CD4-positive, alpha-beta memory T cell (primary cell): Measurements from ENCODE around the gene SYK. TPM values are rescaled to one million over a fixed set of nuclear protein-coding genes. Genes with fewer than 3 reads are reported as not detected.
"Not testable (repeated sequence)": the region's sequence is repeated elsewhere in the genome, so short reads cannot be mapped to it uniquely, and the experiment has no call there.

ENCODE experiments used
- CTCF ChIA-PET: fragments of 350-600 bp; sonication (Branson Sonifier 250); formaldehyde crosslinking; loops from one replicate; lab custom pipeline; 2021; ENCODE audit warnings: inconsistent platforms; ENCODE audit not compliant: partially characterized antibody; lab: Charles Lee
- POLR2A ChIA-PET: fragments of 350-600 bp; sonication (Branson Sonifier 250); formaldehyde crosslinking; loops from one replicate; lab custom pipeline; 2021; ENCODE audit not compliant: partially characterized antibody; lab: Charles Lee
- DNase-seq, 5 donors: peaks; one replicate each; pipeline versions ENCODE4 v3.0.0 to v3.0.0-alpha.2; 2020 to 2022; ENCODE audit warnings: mixed read lengths in 1 of 5
- H3K27ac ChIP-seq: one replicate; pipeline ENCODE4 v1.7.0; 2013; ENCODE audit warnings: low read depth, low read length
- H3K27me3 ChIP-seq: 2 replicates; pipeline ENCODE4 v1.7.0; 2013; ENCODE audit warnings: mild to moderate bottlenecking, low read length, moderate library complexity; ENCODE audit not compliant: insufficient read depth
- H3K36me3 ChIP-seq: 2 replicates; pipeline ENCODE4 v1.7.0; 2013; ENCODE audit warnings: mild to moderate bottlenecking, low read length, moderate library complexity; ENCODE audit not compliant: insufficient read depth
- H3K4me1 ChIP-seq: 2 replicates; pipeline ENCODE4 v1.7.0; 2013; ENCODE audit warnings: mild to moderate bottlenecking, low read length, moderate library complexity; ENCODE audit not compliant: insufficient read depth
- H3K4me3 ChIP-seq, 2 donors: one replicate each; pipeline ENCODE4 v1.7.0; 2013; ENCODE audit warnings: low read length in 2 of 2, mild to moderate bottlenecking in 1 of 2
- H3K9me3 ChIP-seq, 2 donors: one replicate each; pipeline ENCODE4 v1.7.0; 2013; ENCODE audit warnings: low read length in 2 of 2, control low read depth in 1 of 2; ENCODE audit not compliant: control insufficient read depth in 1 of 2
- H3K27ac Mint-ChIP-seq, 7 donors: one replicate each; pipeline ENCODE4 v1.8.0; 2020 to 2021; ENCODE audit warnings: mixed read lengths in 7 of 7, mild to moderate bottlenecking in 6 of 7, inconsistent platforms in 3 of 7, moderate library complexity in 3 of 7
- H3K27me3 Mint-ChIP-seq, 2 donors: one replicate each; pipeline ENCODE4 v1.8.0; 2020 to 2021; ENCODE audit warnings: mixed read lengths in 2 of 2
- H3K36me3 Mint-ChIP-seq, 2 donors: one replicate each; pipeline ENCODE4 v1.8.0; 2020 to 2021; ENCODE audit warnings: mixed read lengths in 2 of 2, inconsistent platforms in 1 of 2, mild to moderate bottlenecking in 1 of 2
- H3K4me1 Mint-ChIP-seq, 4 donors: one replicate each; pipeline ENCODE4 v1.8.0; 2020 to 2021; ENCODE audit warnings: mixed read lengths in 4 of 4, mild to moderate bottlenecking in 1 of 4
- H3K4me3 Mint-ChIP-seq, 8 donors: one replicate each; pipeline ENCODE4 v1.8.0; 2020 to 2021; ENCODE audit warnings: mixed read lengths in 8 of 8, mild to moderate bottlenecking in 7 of 8, moderate library complexity in 6 of 8, inconsistent platforms in 3 of 8
- H3K9me3 Mint-ChIP-seq, 8 donors: one replicate each; pipeline ENCODE4 v1.8.0; 2020 to 2021; ENCODE audit warnings: mixed read lengths in 8 of 8, mild to moderate bottlenecking in 5 of 8, inconsistent platforms in 3 of 8, moderate library complexity in 1 of 8
- intact Hi-C: fragments of 100-400 bp; cut with micrococcal nuclease; formaldehyde crosslinking; loops from one replicate; pipeline ENCODE4 v1.15.1; 2023
- polyA plus RNA-seq, 2 donors: library from polyadenylated mRNA; unstranded; fragments of 300-500 nt; fragmentation: Illumina TruSeq; gene quantifications; one replicate each; pipeline ENCODE4 v1.2.3, GENCODE V29; 2021
- total RNA-seq, 2 experiments: library from RNA; stranded (reverse); gene quantifications; one replicate each; pipeline ENCODE4 v1.2.3, GENCODE V29; 2021

SYK gene
- total and polyA plus RNA-seq, 4 experiments from 2014 or later = 0.08 to 1.9 (median 0.78) TPM

- H3K27ac Mint-ChIP-seq = peak overlapping the region in 4 of 7 donors; percentile 30 to 74 (median 40)
- intact Hi-C loops = no loop called here
- H3K36me3 Mint-ChIP-seq = no peaks in the 10 kb centered on the region
- peaks cover 4 to 15% of the 10 kb centered on the region in 2 donors for H3K27me3 Mint-ChIP-seq
- POLR2A ChIA-PET = no interaction called here
- peak overlapping the region in 7 of 8 donors; percentile 2 to 73 (median 30) for H3K4me3 Mint-ChIP-seq
- peaks cover 6 to 15% (median 11%) of the 10 kb centered on the region in 4 donors for H3K4me1 Mint-ChIP-seq
- H3K9me3 Mint-ChIP-seq = peaks cover 0 to 10% (median 3%) of the 10 kb centered on the region in 8 donors
- CTCF ChIA-PET = interaction anchor here (1.1 kb wide), 2 partner anchors 10 to 100 kb away, joined by 3 to 5 read pairs; no protein-coding TSS in a partner anchor
- H3K36me3 ChIP-seq = no peaks in the 10 kb centered on the region
- no peaks in the 10 kb centered on the region for H3K27me3 ChIP-seq
- no peak overlapping the region for H3K4me3 ChIP-seq
- DNase-seq = no peak
- H3K4me1 ChIP-seq = peaks cover 14% of the 10 kb centered on the region
- H3K9me3 ChIP-seq = no peaks in the 10 kb centered on the region
- H3K27ac ChIP-seq = no peak overlapping the region
Observed at GRCh38 chr9:90815183-90815943, 13.7 kb downstream of the SYK start.

DNA sequence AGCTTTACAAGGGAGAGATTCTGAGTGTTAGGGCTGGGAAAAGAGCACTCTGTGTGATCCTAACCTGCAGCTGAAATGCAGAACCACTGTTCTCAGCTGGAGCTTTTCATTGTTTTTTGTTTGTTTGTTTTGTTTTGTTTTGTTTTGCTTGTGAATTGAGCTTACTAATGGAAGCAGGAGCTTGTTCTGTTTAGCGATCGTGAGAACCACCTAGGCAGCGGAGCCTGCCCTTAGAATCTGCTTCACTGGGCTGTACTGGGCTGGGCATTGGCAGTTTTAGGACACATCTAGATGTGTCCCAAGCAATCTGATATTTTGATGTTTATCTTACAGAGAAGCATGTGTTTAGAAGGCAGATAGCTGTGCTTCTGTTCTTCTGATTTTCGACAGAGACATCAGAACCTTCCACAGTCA, 14.3 kb downstream of the SYK start:
- intact Hi-C loops = no loop called here
- H3K27ac ChIP-seq = no peak overlapping the region
- no peak for DNase-seq
- ChIA-PET CTCF (interaction anchor here (1.1 kb wide), 2 partner anchors 10 to 99 kb away, joined by 3 to 5 read pairs; no protein-coding TSS in a partner anchor), POLR2A (no interaction called here)
- H3K9me3 ChIP-seq = no peaks in the 10 kb centered on the region
- H3K36me3 ChIP-seq = no peaks in the 10 kb centered on the region
- Mint-ChIP-seq H3K9me3 (peaks cover 0 to 10% (median 3%) of the 10 kb centered on the region in 8 donors), H3K27me3 (peaks cover 0 to 12% of the 10 kb centered on the region in 2 donors), H3K27ac (no peak overlapping the region), H3K4me3 (no peak overlapping the region), H3K36me3 (no peaks in the 10 kb centered on the region), H3K4me1 (peaks cover 6 to 15% (median 11%) of the 10 kb centered on the region in 4 donors)
- H3K4me1 ChIP-seq = peaks cover 14% of the 10 kb centered on the region
- no peaks in the 10 kb centered on the region for H3K27me3 ChIP-seq
- no peak overlapping the region for H3K4me3 ChIP-seq

- POLR2A ChIA-PET = no interaction called here
- no peak for DNase-seq
- Mint-ChIP-seq H3K4me3 (no peak overlapping the region), H3K9me3 (peaks cover 0 to 10% (median 3%) of the 10 kb centered on the region in 8 donors), H3K36me3 (no peaks in the 10 kb centered on the region), H3K27ac (no peak overlapping the region), H3K4me1 (peaks cover 6 to 15% (median 11%) of the 10 kb centered on the region in 4 donors), H3K27me3 (peaks cover 2 to 16% of the 10 kb centered on the region in 2 donors)
- Histone ChIP-seq H3K9me3 (no peaks in the 10 kb centered on the region), H3K36me3 (no peaks in the 10 kb centered on the region), H3K4me1 (peaks cover 14% of the 10 kb centered on the region), H3K4me3 (no peak overlapping the region), H3K27me3 (no peaks in the 10 kb centered on the region), H3K27ac (no peak overlapping the region)
- intact Hi-C loops = no loop called here
- CTCF ChIA-PET = no interaction called here
Observed at GRCh38 chr9:90816690-90817089, 15.1 kb downstream of the SYK start.

GRCh38 chr9:90818279-90818678, 16.7 kb downstream of the SYK start:
- Mint-ChIP-seq H3K9me3 (peaks cover 0 to 10% (median 3%) of the 10 kb centered on the region in 8 donors), H3K4me1 (peaks cover 6 to 15% (median 11%) of the 10 kb centered on the region in 4 donors), H3K36me3 (no peaks in the 10 kb centered on the region), H3K27me3 (peaks cover 4 to 15% of the 10 kb centered on the region in 2 donors), H3K4me3 (no peak overlapping the region), H3K27ac (no peak overlapping the region)
- no peaks in the 10 kb centered on the region for H3K9me3 ChIP-seq
- peaks cover 14% of the 10 kb centered on the region for H3K4me1 ChIP-seq
- POLR2A ChIA-PET = no interaction called here
- intact Hi-C loops = no loop called here
- CTCF ChIA-PET = no interaction called here
- no peaks in the 10 kb centered on the region for H3K27me3 ChIP-seq
- DNase-seq = no peak
- H3K36me3 ChIP-seq = no peaks in the 10 kb centered on the region
- no peak overlapping the region for H3K4me3 ChIP-seq
- no peak overlapping the region for H3K27ac ChIP-seq

DNA sequence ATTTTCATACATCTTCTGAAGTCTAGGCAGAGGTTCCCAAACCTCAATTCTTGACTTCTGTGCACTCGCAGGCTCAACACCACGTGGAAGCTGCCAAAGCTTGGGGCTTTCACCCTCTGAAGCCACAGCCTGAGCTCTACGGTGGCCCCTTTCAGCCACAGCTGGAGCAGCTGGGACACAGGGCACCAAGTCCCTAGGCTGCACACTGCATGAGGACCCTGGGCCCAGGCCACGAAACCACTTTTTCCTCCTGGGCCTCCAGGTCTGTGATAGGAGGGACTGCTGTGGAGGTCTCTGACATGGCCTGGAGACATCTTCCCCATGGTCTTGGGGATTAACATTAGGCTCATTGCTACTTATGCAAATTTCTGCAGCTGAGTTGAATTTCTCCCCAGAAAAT, 18.8 kb downstream of the SYK start:
- H3K4me1 ChIP-seq, POLR2A ChIA-PET, H3K27ac Mint-ChIP-seq, H3K36me3 ChIP-seq, H3K4me3 ChIP-seq, H3K4me3 Mint-ChIP-seq, H3K9me3 Mint-ChIP-seq, H3K27me3 ChIP-seq, DNase-seq, H3K9me3 ChIP-seq, H3K27ac ChIP-seq, H3K4me1 Mint-ChIP-seq, H3K36me3 Mint-ChIP-seq, CTCF ChIA-PET, intact Hi-C loops: not testable (repeated sequence)
- peaks cover 11 to 15% of the 10 kb centered on the region in 2 donors for H3K27me3 Mint-ChIP-seq

DNA sequence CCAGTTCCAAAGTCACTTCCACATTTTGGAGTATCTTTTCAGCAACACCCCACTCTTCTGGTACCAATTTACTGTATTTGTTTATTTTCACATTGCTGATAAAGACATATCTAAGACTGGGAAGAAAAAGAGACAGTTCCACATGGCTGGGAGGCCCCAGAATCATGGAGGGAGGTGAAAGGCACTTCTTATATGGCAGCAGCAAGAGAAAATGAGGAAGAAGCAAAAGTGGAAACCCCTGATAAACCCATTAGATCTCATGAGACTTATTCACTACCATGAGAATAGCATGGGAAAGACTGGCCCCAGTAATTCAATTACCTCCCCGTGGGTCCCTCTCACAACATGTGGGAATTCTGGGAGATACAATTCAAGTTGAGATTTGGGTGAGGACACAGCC, 19.6 kb downstream of the SYK start:
- DNase-seq, H3K4me1 Mint-ChIP-seq, H3K4me3 ChIP-seq, H3K36me3 Mint-ChIP-seq, H3K4me1 ChIP-seq, H3K9me3 Mint-ChIP-seq, H3K9me3 ChIP-seq, H3K27ac ChIP-seq, H3K4me3 Mint-ChIP-seq, H3K36me3 ChIP-seq, CTCF ChIA-PET, H3K27me3 ChIP-seq, intact Hi-C loops, H3K27ac Mint-ChIP-seq, POLR2A ChIA-PET: not testable (repeated sequence)
- H3K27me3 Mint-ChIP-seq = peaks cover 15 to 16% of the 10 kb centered on the region in 2 donors

DNA sequence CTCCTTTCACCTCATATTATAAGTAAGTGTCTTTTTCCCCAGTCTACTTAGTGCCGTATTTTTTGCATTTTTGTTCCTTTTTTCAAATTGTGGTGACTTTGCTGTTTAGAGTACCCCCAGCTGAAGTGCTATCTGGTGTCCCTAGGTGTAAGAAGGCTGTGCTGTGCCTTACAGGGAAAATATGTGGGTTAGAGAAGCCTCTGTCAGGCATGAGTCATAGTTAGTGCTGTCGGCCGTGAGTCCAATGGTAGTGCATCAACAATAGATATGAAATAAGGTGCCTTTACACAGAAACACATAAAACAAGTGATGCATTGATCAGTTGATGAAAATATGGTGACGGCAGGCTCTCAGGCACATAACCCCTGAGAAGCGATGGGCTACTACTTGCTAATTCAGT, 20.1 kb downstream of the SYK start:
- Histone ChIP-seq H3K4me1 (no peaks in the 10 kb centered on the region), H3K36me3 (no peaks in the 10 kb centered on the region), H3K9me3 (peaks cover 0 to 4% of the 10 kb centered on the region in 2 donors), H3K27ac (no peak overlapping the region), H3K27me3 (no peaks in the 10 kb centered on the region), H3K4me3 (no peak overlapping the region)
- H3K27me3 Mint-ChIP-seq = peaks cover 15 to 16% of the 10 kb centered on the region in 2 donors
- peaks cover 0 to 7% (median 3%) of the 10 kb centered on the region in 8 donors for H3K9me3 Mint-ChIP-seq
- intact Hi-C loops = no loop called here
- ChIA-PET CTCF (no interaction called here), POLR2A (no interaction called here)
- no peaks in the 10 kb centered on the region for H3K36me3 Mint-ChIP-seq
- no peak overlapping the region for H3K27ac Mint-ChIP-seq
- H3K4me3 Mint-ChIP-seq = no peak overlapping the region
- no peak for DNase-seq
- no peaks in the 10 kb centered on the region for H3K4me1 Mint-ChIP-seq
